Neural progenitor cell (in vitro differentiated cells): ENCODE data around the gene NME4.
"Not testable (repeated sequence)": the region's sequence is repeated elsewhere in the genome, so short reads cannot be mapped to it uniquely, and the experiment has no call there.

Experiments
- CTCF ChIP-seq: fragments of 200-600 bp; sonication (generic); IDR thresholded peaks from 2 replicates; pipeline ENCODE4 v1.5.1; 2017; ENCODE audit warnings: antibody characterized with exemption, mild to moderate bottlenecking
- EZH2 ChIP-seq: fragments of 200-600 bp; sonication (generic); IDR thresholded peaks from 2 replicates; pipeline ENCODE4 v1.6.1; 2017; ENCODE audit warnings: antibody characterized with exemption, mild to moderate bottlenecking, moderate library complexity

GRCh38 chr16:422179-422578 lies 25.2 kb downstream of the NME4 start:
- TF ChIP-seq CTCF, EZH2: not testable (repeated sequence)
